GM10266 (cell line): ENCODE measurements around the gene RIOK3.

Experiments
- DNase-seq: peaks from one replicate; pipeline ENCODE4 v3.0.0; 2012; ENCODE audit errors: extremely low spot score
- CTCF ChIP-seq: IDR thresholded peaks from 2 replicates; pipeline ENCODE4 v1.5.1; 2012; ENCODE audit warnings: mild to moderate bottlenecking, low read depth; ENCODE audit not compliant: control insufficient read depth, insufficient read depth; ENCODE audit errors: missing control alignments

Gene RIOK3

GRCh38 chr18:23437357-23438045 is 15.6 kb upstream of the RIOK3 start:
- TF ChIP-seq CTCF: no peak
- DNase-seq: peak; percentile 80

DNA sequence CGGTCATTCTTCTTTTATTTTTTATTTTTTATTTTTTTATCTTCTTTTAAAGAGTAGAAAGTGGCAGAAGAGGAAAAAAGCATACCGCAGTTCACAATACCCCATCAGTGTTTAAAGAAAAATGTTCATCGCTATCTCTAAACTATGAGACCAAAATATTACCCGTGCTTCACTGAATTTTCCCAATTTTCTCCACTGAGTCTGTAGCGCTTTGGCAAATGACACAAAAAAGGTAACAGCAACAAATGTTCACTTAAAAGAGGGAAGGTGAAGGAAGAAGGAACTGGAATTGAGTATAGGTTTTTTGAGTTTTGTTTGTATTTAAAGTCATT is 15.1 kb upstream of the RIOK3 start:
- no peak for TF ChIP-seq CTCF
- no peak for DNase-seq

DNA sequence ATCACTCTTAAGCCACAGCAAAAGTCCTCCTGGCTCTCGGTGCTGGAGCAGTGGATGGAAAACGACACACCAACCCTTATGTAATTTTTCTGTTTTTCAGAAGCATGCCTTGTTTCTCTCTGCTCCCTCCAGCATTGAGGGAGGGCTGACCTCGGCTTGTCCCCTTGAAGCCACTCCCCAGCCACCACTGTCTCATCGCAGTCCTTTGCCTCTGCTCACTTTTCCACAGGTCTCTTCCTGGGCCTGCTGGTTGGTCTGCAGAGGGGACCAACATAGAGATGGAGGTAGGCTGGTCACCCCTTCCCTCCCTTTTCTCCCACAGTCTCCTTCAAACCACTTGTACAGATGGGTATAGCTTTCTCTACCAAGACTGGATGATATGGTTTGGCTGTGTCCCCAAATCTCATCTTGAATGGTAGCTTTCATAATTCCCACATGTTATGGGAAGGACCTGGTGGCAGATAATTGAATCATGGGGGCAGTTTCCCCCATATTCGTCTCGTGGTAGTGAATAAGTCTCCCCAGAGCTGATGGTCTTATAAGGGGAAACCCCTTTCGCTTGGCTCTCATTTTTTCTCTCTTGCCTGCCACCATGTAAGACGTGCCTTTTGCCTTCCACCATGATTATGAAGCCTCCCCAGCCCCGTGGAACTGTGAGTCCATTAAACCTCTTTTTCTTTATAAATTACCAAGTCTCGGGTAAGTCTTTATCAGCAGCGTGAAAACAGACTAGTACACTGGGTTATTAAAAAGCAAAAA is 14.3 kb upstream of the RIOK3 start:
- TF ChIP-seq CTCF: no peak
- DNase-seq: no peak

DNA sequence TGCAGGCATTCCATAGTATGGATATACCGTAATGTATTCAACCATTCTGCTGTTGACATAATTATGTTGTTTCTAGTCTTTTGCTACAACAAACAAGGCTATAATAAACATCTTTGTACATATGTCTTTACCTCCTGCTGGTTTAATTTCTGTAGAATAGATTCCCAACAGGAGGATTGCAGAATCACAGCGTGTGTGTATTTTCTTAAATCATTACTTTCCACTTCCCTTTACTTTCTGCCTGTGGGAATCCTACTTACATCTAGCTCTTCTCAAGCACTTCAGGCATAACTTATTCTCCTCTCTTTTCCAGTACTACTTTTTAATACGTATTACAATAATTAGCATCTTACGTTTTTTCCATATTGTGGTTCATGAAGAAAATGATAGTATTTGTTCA is 13.0 kb upstream of the RIOK3 start:
- no peak for DNase-seq

DNA sequence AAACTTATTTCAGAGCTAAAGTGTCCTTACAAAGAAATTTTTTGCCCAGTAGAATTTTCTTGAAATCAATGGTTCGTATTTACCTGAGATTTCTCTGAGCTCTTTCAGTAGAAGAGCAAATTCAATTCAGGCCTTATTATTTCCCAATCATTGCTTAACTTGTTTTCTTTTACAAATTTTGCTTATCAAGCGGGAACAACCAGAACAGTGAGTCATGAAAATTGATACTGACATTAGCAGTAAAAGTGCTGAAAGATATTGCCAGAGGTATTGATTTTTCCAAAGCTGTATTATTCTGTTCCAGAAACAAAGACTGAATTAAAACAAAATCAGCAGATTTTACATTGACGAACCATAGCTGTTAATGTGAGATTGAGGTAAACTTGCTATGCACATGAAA is 10.1 kb upstream of the RIOK3 start:
- TF ChIP-seq CTCF: no peak
- DNase-seq: no peak

More for the DNA sequence above, 13.0 kb upstream of the RIOK3 start:
- TF ChIP-seq CTCF: no peak

GRCh38 chr18:23448291-23448690 is 4.8 kb upstream of the RIOK3 start:
- TF ChIP-seq CTCF: no peak

DNA sequence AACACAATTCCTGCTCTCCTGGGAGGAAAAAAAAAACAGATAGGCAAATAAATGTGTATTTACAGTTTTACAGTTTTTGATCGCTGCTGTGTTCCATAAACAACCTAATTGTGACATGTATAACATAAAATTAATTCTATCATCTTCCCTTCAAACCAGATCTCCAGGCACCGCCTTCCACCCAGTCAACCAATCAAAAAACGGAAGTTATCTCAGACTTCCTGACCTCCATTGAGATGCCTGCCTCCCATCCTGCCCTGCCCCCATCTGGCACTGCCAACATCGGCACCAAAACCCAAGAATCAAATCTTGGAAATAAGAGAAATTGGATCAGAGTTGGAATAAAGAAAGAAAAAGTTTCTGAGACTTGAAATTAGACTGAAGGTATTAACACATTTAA is 3.1 kb upstream of the RIOK3 start:
- TF ChIP-seq CTCF: no peak

More at GRCh38 chr18:23448291-23448690, 4.8 kb upstream of the RIOK3 start:
- no peak for DNase-seq

More for the DNA sequence above, 3.1 kb upstream of the RIOK3 start:
- no peak for DNase-seq
